Right lobe of liver (tissue), 6 donors: ENCODE measurements around the gene MCF2L2. TPM values are rescaled to one million over a fixed set of nuclear protein-coding genes. Genes with fewer than 3 reads are reported as not detected.

Experiments
- ATAC-seq, 4 donors: fragments of 200-7000 bp; cut with Tn5 transposase; one replicate each; pipeline ENCODE4 v1.9.1; 2020; ENCODE audit warnings: mild to moderate bottlenecking in 4 of 4, moderate library complexity in 4 of 4
- DNase-seq, 3 donors: peaks; one replicate each; pipeline ENCODE4 v3.0.0-alpha.2; 2020
- H3K27ac ChIP-seq, 3 donors: fragments of 200-600 bp; one replicate each; pipeline ENCODE4 v1.8.0; 2022
- H3K27me3 ChIP-seq, 2 donors: fragments of 200-600 bp; one replicate each; pipeline ENCODE4 v1.8.0; 2022
- H3K36me3 ChIP-seq, 4 donors: fragments of 200-600 bp; sonication (generic) in 1 of 4; one replicate each; pipeline versions ENCODE4 v1.5.1 to v1.8.0; 2017 to 2022; ENCODE audit warnings: control low read depth in 1 of 4
- H3K4me1 ChIP-seq, 4 donors: fragments of 200-600 bp; sonication (generic) in 1 of 4; one replicate each; pipeline versions ENCODE4 v1.5.1 to v1.8.0; 2017 to 2022; ENCODE audit warnings: control low read depth in 1 of 4
- H3K4me3 ChIP-seq, 3 donors: fragments of 200-600 bp; one replicate each; pipeline ENCODE4 v1.8.0; 2022
- H3K9me3 ChIP-seq, 4 donors: fragments of 200-600 bp; sonication (generic) in 1 of 4; one replicate each; pipeline versions ENCODE4 v1.5.1 to v1.8.0; 2017 to 2022; ENCODE audit warnings: control low read depth in 1 of 4
- CTCF ChIP-seq, 4 donors: fragments of 200-600 bp in 3 of 4; fragments of 450-650 bp in 1 of 4; IDR thresholded peaks; one replicate each; pipeline versions ENCODE4 v1.5.1 to v1.8.0; 2016 to 2022; ENCODE audit warnings: antibody characterized with exemption in 4 of 4, mild to moderate bottlenecking in 2 of 4
- POLR2A ChIP-seq: fragments of 450-650 bp; IDR thresholded peaks from one replicate; pipeline ENCODE4 v1.6.1; 2017; ENCODE audit warnings: antibody characterized with exemption, mild to moderate bottlenecking
- WGBS: methylation state at CpG from one replicate; pipeline ENCODE4 v1.1.6; 2018; ENCODE audit warnings: low coverage, low lambda C conversion rate; ENCODE audit not compliant: insufficient coverage; ENCODE audit errors: missing lambda C conversion rate; 5-methylcytosine and 5-hydroxymethylcytosine counted together
- intact Hi-C, 2 donors: fragments of 100-400 bp; cut with DNase I; formaldehyde crosslinking; loops; one replicate each; pipeline versions ENCODE4 v1.11.2 to v1.14.1; 2022
- total RNA-seq, 6 experiments: library from RNA; depleted of rRNA in 2 of 6; stranded (reverse); fragments of >200 nt in 2 of 6; fragmentation: NEBNext Ultra II Directional in 3 of 6; extraction: Animal tissue kit (Norgen Biotek cat#: 25700) in 3 of 6; gene quantifications; one replicate each; pipeline versions ENCODE4 v1.1.0 to v1.2.4, GENCODE V29; 2016 to 2023
- donor health status: DM: no; HTN: yes; CAD: no.
- donor health status: DM: no; HTN: no; CAD: no.
- donor health status: DM: no; HTN: no; CAD: no.
- donor health status: DM: no; HTN: yes; CAD: no.
- donor health status: DM: no; HTN: yes; CAD: no.

MCF2L2 gene
- total RNA-seq, 6 experiments from 2014 or later, result 0.07 to 0.19 (median 0.17) TPM; not detected in 1

- Histone ChIP-seq H3K9me3 (no peaks in the 10 kb centered on the region), H3K4me3 (no peak overlapping the region), H3K36me3 (no peaks in the 10 kb centered on the region), H3K27ac (no peak overlapping the region), H3K4me1 (no peaks in the 10 kb centered on the region), H3K27me3 (no peaks in the 10 kb centered on the region)
- TF ChIP-seq CTCF (IDR thresholded peaks at IDR 0.05), result no peak
- no peak for TF ChIP-seq POLR2A
- ATAC-seq, result no peak
- DNase-seq, result no peak
- intact Hi-C loops, result no loop called here
- WGBS, result 75% methylated on average over 4 of the region's 5 CpGs
These were observed 31.6 kb downstream of the MCF2L2 start for GRCh38 chr3:183396662-183397391.

GRCh38 chr3:183394150-183394549 is 34.3 kb downstream of the MCF2L2 start:
- 38% methylated on average over 2 of the region's 6 CpGs for WGBS
- ATAC-seq (no peak), DNase-seq (no peak)
- Histone ChIP-seq H3K27ac (no peak overlapping the region), H3K36me3 (no peaks in the 10 kb centered on the region), H3K9me3 (no peaks in the 10 kb centered on the region), H3K27me3 (no peaks in the 10 kb centered on the region), H3K4me3 (no peak overlapping the region), H3K4me1 (no peaks in the 10 kb centered on the region)
- intact Hi-C loops, result no loop called here
- TF ChIP-seq POLR2A, result no peak
- no peak for TF ChIP-seq CTCF (IDR thresholded peaks at IDR 0.05)

- intact Hi-C loops, result no loop called here
- no peaks in the 10 kb centered on the region for H3K27me3 ChIP-seq
- H3K36me3 ChIP-seq, result no peaks in the 10 kb centered on the region
- H3K4me3 ChIP-seq, result no peak overlapping the region
- DNase-seq (no peak), ATAC-seq (no peak)
- WGBS, result 78% methylated on average over 4 of the region's 4 CpGs
- no peak overlapping the region for H3K27ac ChIP-seq
- H3K4me1 ChIP-seq, result no peaks in the 10 kb centered on the region
- TF ChIP-seq CTCF (IDR thresholded peaks at IDR 0.05), result no peak
- no peak for TF ChIP-seq POLR2A
- H3K9me3 ChIP-seq, result no peaks in the 10 kb centered on the region
These were observed 34.8 kb downstream of the MCF2L2 start for GRCh38 chr3:183393625-183394024.

GRCh38 chr3:183392186-183393034 is 36.0 kb downstream of the MCF2L2 start:
- WGBS, result 91% methylated on average over 9 of the region's 12 CpGs
- DNase-seq (no peak), ATAC-seq (no peak)
- no peak overlapping the region for H3K4me3 ChIP-seq
- TF ChIP-seq CTCF (IDR thresholded peaks at IDR 0.05) (no peak), POLR2A (no peak)
- no peak overlapping the region for H3K27ac ChIP-seq
- no peaks in the 10 kb centered on the region for H3K4me1 ChIP-seq
- H3K36me3 ChIP-seq, result no peaks in the 10 kb centered on the region
- no peaks in the 10 kb centered on the region for H3K9me3 ChIP-seq
- intact Hi-C loops, result no loop called here
- no peaks in the 10 kb centered on the region for H3K27me3 ChIP-seq
